NCI-H1436 (cell line): ENCODE data around the gene FANCD2OS.
"Not testable (repeated sequence)": the region's sequence is repeated elsewhere in the genome, so short reads cannot be mapped to it uniquely, and the experiment has no call there.

Source experiments
- DNase-seq: peaks from one replicate; lab custom pipeline; 2025; lab: John Stamatoyannopoulos, UW

The FANCD2OS gene

GRCh38 chr3:10091387-10091786 lies 16.7 kb downstream of the FANCD2OS start:
- not testable (repeated sequence) for DNase-seq

GRCh38 chr3:10090774-10091173 lies 17.3 kb downstream of the FANCD2OS start:
- DNase-seq: not testable (repeated sequence)

GRCh38 chr3:10090179-10090578 lies 17.9 kb downstream of the FANCD2OS start:
- no peak for DNase-seq

- no peak for DNase-seq
Observed at GRCh38 chr3:10088256-10088655, 19.8 kb downstream of the FANCD2OS start.

GRCh38 chr3:10085738-10086137 lies 22.3 kb downstream of the FANCD2OS start:
- no peak for DNase-seq

GRCh38 chr3:10081871-10082270 lies 26.2 kb downstream of the FANCD2OS start:
- DNase-seq: no peak

- DNase-seq: no peak
Observed at GRCh38 chr3:10074666-10075065, 33.4 kb downstream of the FANCD2OS start.

GRCh38 chr3:10070077-10070476 lies 38.0 kb downstream of the FANCD2OS start:
- not testable (repeated sequence) for DNase-seq

GRCh38 chr3:10055097-10055496 lies 53.0 kb downstream of the FANCD2OS start:
- no peak for DNase-seq
